ENCODE data around the gene ALDH4A1. TPM values are rescaled to one million over a fixed set of nuclear protein-coding genes. Genes with fewer than 3 reads are reported as not detected.

Gene ALDH4A1
- total and polyA plus RNA-seq, 9 donors, result 5.7 to 17.0 (median 13.1) TPM

DNA sequence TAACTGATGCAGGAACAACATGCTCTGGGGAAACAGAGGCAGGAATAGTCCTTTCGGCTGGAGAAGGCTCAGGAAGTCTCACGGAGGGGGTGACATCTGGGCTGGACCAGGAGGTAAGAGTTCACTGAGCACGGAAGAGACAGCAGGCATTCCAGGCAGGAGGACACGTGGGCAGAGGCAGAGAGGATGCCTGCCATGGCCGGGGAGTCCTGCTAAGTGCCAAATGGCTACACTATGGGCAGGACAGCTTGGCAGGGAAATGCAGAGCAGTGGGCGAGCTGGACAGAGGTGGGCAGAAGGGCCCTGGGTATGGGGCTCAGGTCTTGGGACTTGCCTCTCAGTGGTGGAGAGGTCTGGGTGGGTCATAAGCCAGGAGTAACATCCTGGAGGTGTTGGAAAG lies 17.6 kb downstream of the ALDH4A1 start:
- 80% methylated on average over 6 of the region's 6 CpGs for WGBS (ENCODE audit: insufficient coverage)
- Histone ChIP-seq H3K36me3 (ENCODE audit: control insufficient read depth, insufficient read depth, low read length) (peaks cover 20% of the 10 kb centered on the region), H3K4me3 (ENCODE audit: low read length) (no peak overlapping the region), H3K27ac (ENCODE audit: low read length) (no peak overlapping the region), H3K9me3 (replicated peaks; ENCODE audit: control insufficient read depth, low read depth, low read length) (no peaks in the 10 kb centered on the region), H3K4me1 (ENCODE audit: control insufficient read depth, insufficient read depth, low read length) (peaks cover 8% of the 10 kb centered on the region), H3K27me3 (ENCODE audit: control insufficient read depth, insufficient read depth, low read length) (no peaks in the 10 kb centered on the region)
- no peak for DNase-seq

DNA sequence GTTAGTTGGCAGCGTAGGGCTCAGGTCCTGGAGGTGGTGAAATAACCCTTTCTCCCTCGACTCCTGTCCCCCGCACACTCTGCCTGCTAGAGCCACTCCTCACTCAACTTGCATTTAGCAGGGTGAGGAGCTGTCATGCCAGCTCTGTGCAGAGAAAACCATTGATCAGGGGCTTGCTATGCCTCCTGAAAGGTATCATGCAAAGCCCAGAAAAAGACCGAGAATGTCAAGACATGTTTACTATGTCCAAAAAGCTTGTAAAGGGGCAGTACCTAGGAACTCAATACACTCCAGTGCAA lies 18.0 kb downstream of the ALDH4A1 start:
- Histone ChIP-seq H3K36me3 (ENCODE audit: control insufficient read depth, insufficient read depth, low read length) (peaks cover 20% of the 10 kb centered on the region), H3K4me3 (ENCODE audit: low read length) (no peak overlapping the region), H3K4me1 (ENCODE audit: control insufficient read depth, insufficient read depth, low read length) (peaks cover 8% of the 10 kb centered on the region), H3K27ac (ENCODE audit: low read length) (no peak overlapping the region), H3K27me3 (ENCODE audit: control insufficient read depth, insufficient read depth, low read length) (no peaks in the 10 kb centered on the region), H3K9me3 (replicated peaks; ENCODE audit: control insufficient read depth, low read depth, low read length) (no peaks in the 10 kb centered on the region)
- WGBS (ENCODE audit: insufficient coverage), result 73% methylated on average over 1 of the region's 4 CpGs
- no peak for DNase-seq

DNA sequence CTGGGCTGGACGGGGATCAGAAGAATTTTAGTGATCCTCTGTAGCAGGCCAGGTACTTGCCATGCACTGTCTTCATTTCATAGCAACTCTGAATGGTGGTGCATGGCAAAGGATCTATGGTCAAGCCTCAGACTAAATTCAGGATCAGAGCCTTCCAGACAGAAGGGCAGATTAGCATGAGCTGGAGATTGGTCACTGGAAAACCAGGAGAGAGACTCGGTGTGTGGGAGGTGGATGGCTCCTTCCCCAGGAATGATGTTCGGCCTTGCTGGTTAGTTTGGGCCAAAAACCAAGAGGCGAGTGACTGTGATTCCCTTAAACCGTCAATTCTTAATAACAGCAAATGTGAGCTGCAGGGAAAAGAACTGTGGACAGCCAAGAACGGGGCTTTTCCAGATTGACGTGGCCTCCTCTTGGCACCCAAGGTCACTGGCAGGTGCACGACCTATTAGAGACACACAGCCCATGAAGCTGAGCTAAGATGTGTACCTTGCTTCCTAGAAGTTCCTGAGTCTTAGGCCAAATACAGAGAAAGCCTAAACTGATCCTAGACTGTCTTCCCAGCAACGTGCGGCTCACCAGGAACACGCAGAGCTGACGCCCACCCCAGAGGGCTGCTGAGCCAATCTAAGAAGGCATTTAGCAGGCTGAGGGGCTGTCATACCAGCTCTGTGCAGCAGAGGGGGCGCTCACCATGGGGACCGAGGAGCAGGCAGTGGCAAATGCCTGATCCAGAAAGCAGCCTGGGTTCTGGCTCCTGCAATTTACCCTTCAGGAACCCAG lies 18.5 kb downstream of the ALDH4A1 start:
- peaks cover 8% of the 10 kb centered on the region for H3K4me1 ChIP-seq (ENCODE audit: control insufficient read depth, insufficient read depth, low read length)
- no peaks in the 10 kb centered on the region for H3K9me3 ChIP-seq (replicated peaks; ENCODE audit: control insufficient read depth, low read depth, low read length)
- 43% methylated on average over 13 of the region's 14 CpGs for WGBS (ENCODE audit: insufficient coverage)
- peak; percentile 65 for DNase-seq
- H3K27me3 ChIP-seq (ENCODE audit: control insufficient read depth, insufficient read depth, low read length), result no peaks in the 10 kb centered on the region
- H3K4me3 ChIP-seq (ENCODE audit: low read length), result no peak overlapping the region
- peaks cover 20% of the 10 kb centered on the region for H3K36me3 ChIP-seq (ENCODE audit: control insufficient read depth, insufficient read depth, low read length)
- H3K27ac ChIP-seq (ENCODE audit: low read length), result no peak overlapping the region

DNA sequence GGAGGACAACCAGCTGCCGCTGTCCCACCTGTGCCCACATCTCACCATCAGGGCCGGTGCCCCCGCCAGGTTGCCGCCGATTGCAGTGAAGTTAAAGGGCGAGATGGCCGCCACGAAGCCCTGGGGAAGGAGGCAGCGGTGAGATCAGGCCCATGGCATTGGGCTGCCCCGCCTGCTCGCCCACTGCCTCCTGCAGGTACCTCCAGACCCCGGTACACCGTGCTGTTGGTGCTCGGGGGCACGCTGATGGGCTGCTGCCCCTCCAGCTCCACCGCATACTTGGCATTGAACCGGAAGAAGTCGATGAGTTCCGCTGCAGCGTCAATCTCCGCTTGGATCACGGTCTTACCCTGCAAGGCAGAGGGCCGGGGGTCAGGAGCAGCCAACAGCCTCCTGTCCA lies 19.3 kb downstream of the ALDH4A1 start:
- Histone ChIP-seq H3K4me3 (ENCODE audit: low read length) (no peak overlapping the region), H3K9me3 (replicated peaks; ENCODE audit: control insufficient read depth, low read depth, low read length) (no peaks in the 10 kb centered on the region), H3K36me3 (ENCODE audit: control insufficient read depth, insufficient read depth, low read length) (peaks cover 20% of the 10 kb centered on the region), H3K27ac (ENCODE audit: low read length) (no peak overlapping the region), H3K27me3 (ENCODE audit: control insufficient read depth, insufficient read depth, low read length) (no peaks in the 10 kb centered on the region), H3K4me1 (ENCODE audit: control insufficient read depth, insufficient read depth, low read length) (peaks cover 8% of the 10 kb centered on the region)
- 93% methylated on average over 20 of the region's 23 CpGs for WGBS (ENCODE audit: insufficient coverage)
- DNase-seq, result no peak

DNA sequence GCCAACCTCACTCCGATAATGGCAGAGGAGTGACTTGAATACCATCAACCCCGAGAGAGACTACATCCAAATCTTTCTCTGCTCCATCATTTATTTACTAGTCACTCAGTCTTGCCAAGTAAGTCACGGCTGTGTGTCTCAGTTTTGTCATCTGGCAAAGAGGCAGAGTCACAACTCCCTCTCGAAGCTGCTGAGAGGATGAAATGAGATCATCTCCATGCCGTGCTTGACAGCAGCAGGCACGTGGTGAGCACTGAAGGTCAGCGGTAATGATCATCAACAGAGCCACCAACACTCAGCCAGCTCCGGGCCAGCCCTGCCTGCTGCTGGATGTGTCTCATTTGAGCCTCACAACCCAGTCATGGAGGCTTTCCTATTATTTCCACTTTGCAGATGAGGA lies 19.9 kb downstream of the ALDH4A1 start:
- Histone ChIP-seq H3K27me3 (ENCODE audit: control insufficient read depth, insufficient read depth, low read length) (no peaks in the 10 kb centered on the region), H3K27ac (ENCODE audit: low read length) (no peak overlapping the region), H3K9me3 (replicated peaks; ENCODE audit: control insufficient read depth, low read depth, low read length) (no peaks in the 10 kb centered on the region), H3K4me1 (ENCODE audit: control insufficient read depth, insufficient read depth, low read length) (peaks cover 8% of the 10 kb centered on the region), H3K4me3 (ENCODE audit: low read length) (no peak overlapping the region), H3K36me3 (ENCODE audit: control insufficient read depth, insufficient read depth, low read length) (peaks cover 20% of the 10 kb centered on the region)
- 60% methylated on average over 8 of the region's 8 CpGs for WGBS (ENCODE audit: insufficient coverage)
- DNase-seq, result no peak

DNA sequence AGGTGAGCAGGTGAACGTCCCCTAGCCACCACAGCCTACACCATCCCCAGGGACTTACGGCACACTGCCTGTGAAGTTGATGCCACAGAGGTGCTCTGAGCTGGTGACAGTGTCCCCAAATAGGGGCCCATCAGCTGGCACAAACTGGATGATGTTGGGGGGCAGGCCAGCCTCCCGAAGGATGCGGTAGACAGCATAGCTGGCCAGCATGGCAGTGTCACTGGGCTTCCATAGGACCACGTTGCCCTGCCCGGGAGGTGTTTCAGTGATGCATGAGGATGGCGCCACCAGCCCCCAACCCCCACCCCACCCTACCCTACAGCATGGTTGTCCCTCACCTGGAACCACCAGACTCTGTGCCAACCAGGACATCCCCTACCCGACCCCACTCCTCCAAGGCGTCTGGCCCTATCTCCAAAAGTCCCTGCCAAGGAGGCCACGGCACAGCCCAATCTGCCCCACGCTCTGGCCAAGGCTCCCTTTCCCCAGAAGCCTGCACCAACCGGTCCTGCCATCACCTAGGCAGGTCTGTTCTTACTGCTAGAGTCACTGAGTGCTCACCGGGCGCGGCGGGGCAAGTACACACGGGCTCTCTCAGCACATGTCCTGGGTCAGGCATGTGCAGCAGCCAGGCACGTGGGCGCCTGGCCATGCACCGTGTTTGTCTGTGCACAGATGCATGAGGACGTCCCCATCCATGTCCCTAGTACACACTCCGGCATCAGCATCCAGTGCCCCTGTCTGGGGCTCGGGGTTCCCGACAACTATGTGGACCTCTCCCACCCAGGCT lies 20.5 kb downstream of the ALDH4A1 start:
- Histone ChIP-seq H3K4me3 (ENCODE audit: low read length) (no peak overlapping the region), H3K9me3 (replicated peaks; ENCODE audit: control insufficient read depth, low read depth, low read length) (no peaks in the 10 kb centered on the region), H3K27ac (ENCODE audit: low read length) (no peak overlapping the region), H3K27me3 (ENCODE audit: control insufficient read depth, insufficient read depth, low read length) (no peaks in the 10 kb centered on the region), H3K36me3 (ENCODE audit: control insufficient read depth, insufficient read depth, low read length) (peaks cover 20% of the 10 kb centered on the region), H3K4me1 (ENCODE audit: control insufficient read depth, insufficient read depth, low read length) (peaks cover 8% of the 10 kb centered on the region)
- 87% methylated on average over 23 of the region's 24 CpGs for WGBS (ENCODE audit: insufficient coverage)
- no peak for DNase-seq

DNA sequence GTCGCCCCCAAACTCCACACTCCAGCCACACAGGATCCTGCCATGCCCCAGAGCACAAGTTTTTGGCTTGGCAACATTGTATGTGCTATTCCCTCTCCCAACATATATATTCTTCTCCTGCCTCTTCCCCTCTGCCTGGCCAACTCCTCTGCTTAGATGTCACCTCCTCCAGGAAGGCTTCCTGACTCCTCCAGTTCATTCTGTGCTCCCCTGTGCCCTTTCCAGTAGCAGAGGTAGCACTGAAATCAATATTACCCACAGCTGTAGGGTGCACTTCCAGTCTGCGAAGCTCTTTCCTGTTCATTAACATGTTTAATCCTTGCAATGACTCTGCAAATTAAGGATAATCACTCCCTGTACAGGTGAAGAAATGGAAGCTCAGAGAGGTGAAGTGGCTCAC lies 21.2 kb downstream of the ALDH4A1 start:
- WGBS (ENCODE audit: insufficient coverage), result 95% methylated on average over 1 of the region's 2 CpGs
- Histone ChIP-seq H3K27me3 (ENCODE audit: control insufficient read depth, insufficient read depth, low read length) (no peaks in the 10 kb centered on the region), H3K9me3 (replicated peaks; ENCODE audit: control insufficient read depth, low read depth, low read length) (no peaks in the 10 kb centered on the region), H3K36me3 (ENCODE audit: control insufficient read depth, insufficient read depth, low read length) (peaks cover 20% of the 10 kb centered on the region), H3K4me3 (ENCODE audit: low read length) (no peak overlapping the region), H3K27ac (ENCODE audit: low read length) (no peak overlapping the region), H3K4me1 (ENCODE audit: control insufficient read depth, insufficient read depth, low read length) (peaks cover 7% of the 10 kb centered on the region)
- no peak for DNase-seq

DNA sequence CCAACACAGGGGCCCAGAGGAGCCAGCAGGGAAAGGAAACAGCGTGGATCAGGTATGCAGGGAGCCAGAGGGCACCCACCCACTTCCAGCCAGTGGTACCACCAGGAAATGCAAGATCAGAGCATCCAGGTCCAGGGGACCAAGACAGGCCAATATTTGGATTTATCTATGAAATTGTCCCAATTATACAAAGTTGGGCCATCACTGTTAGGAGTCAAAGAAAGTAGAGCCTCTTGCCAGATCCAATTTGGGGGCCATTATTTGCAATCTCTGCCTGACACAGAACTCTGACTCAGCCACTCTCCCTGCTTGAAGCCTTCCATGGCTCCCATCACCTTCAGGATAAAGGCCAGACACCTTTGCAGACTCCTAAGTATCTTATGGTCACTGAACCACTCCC lies 21.8 kb downstream of the ALDH4A1 start:
- Histone ChIP-seq H3K9me3 (replicated peaks; ENCODE audit: control insufficient read depth, low read depth, low read length) (no peaks in the 10 kb centered on the region), H3K27me3 (ENCODE audit: control insufficient read depth, insufficient read depth, low read length) (no peaks in the 10 kb centered on the region), H3K36me3 (ENCODE audit: control insufficient read depth, insufficient read depth, low read length) (peaks cover 20% of the 10 kb centered on the region), H3K27ac (ENCODE audit: low read length) (no peak overlapping the region), H3K4me1 (ENCODE audit: control insufficient read depth, insufficient read depth, low read length) (peaks cover 2% of the 10 kb centered on the region), H3K4me3 (ENCODE audit: low read length) (no peak overlapping the region)
- DNase-seq, result no peak
- no CpG with 5 or more reads among the region's 1 CpG for WGBS (ENCODE audit: insufficient coverage)

DNA sequence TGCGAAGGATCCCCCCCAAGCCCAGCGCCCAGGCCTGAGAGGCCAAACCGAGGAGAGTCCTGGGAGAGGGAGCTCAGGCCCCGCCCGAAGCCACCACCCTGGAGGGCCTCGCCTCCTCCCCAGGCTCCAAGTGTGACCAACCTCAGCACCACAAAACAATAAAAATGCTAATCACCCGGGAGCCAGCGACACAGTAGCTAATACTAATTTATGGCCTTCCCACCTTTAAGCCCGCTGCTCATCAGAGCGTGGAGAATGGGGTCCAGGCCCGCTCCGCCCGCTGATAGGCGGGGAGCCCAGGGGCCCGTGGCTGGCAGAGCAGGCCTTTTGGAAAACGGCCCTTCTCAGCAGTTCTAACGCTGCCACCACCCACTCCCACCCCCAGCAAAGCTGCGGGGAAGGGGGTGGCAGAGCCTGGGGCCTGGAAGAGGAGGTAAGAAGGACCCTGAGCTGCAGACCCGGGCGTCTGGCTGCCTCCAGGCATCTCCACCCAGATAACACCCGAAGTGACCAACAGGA lies 22.5 kb downstream of the ALDH4A1 start:
- Histone ChIP-seq H3K36me3 (ENCODE audit: control insufficient read depth, insufficient read depth, low read length) (peaks cover 20% of the 10 kb centered on the region), H3K27me3 (ENCODE audit: control insufficient read depth, insufficient read depth, low read length) (no peaks in the 10 kb centered on the region), H3K27ac (ENCODE audit: low read length) (no peak overlapping the region), H3K4me1 (ENCODE audit: control insufficient read depth, insufficient read depth, low read length) (peaks cover 3% of the 10 kb centered on the region), H3K4me3 (ENCODE audit: low read length) (no peak overlapping the region), H3K9me3 (replicated peaks; ENCODE audit: control insufficient read depth, low read depth, low read length) (no peaks in the 10 kb centered on the region)
- DNase-seq, result no peak
- 64% methylated on average over 3 of the region's 21 CpGs for WGBS (ENCODE audit: insufficient coverage)

DNA sequence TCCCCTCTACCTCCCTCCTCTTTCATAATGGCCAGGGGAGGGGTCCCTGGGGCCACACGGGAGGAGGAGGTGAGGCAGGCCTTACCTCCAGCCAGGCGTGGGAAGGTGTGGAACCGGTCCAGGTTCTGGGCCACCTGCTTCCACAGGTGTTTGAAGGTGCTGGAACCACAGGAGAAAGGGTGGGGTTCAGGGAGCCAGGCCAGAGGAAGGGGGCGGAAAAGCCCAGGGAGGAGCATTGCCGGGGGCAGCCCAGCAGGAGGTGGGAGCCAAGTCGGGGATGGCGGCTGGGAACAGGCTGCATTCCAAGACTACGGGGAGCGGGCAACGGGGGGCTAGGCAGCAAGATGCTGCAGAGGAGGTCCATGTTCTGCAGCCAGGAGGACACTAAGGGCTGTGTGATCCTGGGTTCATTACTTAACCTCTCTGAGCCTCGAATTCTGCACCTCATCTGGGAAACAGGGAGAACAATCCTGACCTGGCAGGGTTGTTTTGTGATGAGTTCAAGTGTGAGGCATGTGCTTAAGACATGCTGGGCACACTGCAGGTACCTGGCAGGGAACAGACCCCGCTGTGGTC lies 23.1 kb downstream of the ALDH4A1 start:
- DNase-seq, result no peak
- H3K9me3 ChIP-seq (replicated peaks; ENCODE audit: control insufficient read depth, low read depth, low read length), result no peaks in the 10 kb centered on the region
- no peak overlapping the region for H3K4me3 ChIP-seq (ENCODE audit: low read length)
- no peaks in the 10 kb centered on the region for H3K27me3 ChIP-seq (ENCODE audit: control insufficient read depth, insufficient read depth, low read length)
- 65% methylated on average over 11 of the region's 12 CpGs for whole genome bisulfite sequencing (ENCODE audit: insufficient coverage)
- peaks cover 17% of the 10 kb centered on the region for H3K36me3 ChIP-seq (ENCODE audit: control insufficient read depth, insufficient read depth, low read length)
- H3K27ac ChIP-seq (ENCODE audit: low read length), result no peak overlapping the region
- peaks cover 6% of the 10 kb centered on the region for H3K4me1 ChIP-seq (ENCODE audit: control insufficient read depth, insufficient read depth, low read length)
